GM20431 (cell line): ENCODE data around the gene SMIM10L1.

Experiments used
- in situ Hi-C: fragments of 300-500 bp; cut with MseI, MboI; formaldehyde crosslinking; loops from one replicate; pipeline ENCODE4 v1.15.0; 2020; ENCODE audit warnings: low sequenced_read_pairs; ENCODE audit not compliant: unreplicated experiment

SMIM10L1 gene

DNA sequence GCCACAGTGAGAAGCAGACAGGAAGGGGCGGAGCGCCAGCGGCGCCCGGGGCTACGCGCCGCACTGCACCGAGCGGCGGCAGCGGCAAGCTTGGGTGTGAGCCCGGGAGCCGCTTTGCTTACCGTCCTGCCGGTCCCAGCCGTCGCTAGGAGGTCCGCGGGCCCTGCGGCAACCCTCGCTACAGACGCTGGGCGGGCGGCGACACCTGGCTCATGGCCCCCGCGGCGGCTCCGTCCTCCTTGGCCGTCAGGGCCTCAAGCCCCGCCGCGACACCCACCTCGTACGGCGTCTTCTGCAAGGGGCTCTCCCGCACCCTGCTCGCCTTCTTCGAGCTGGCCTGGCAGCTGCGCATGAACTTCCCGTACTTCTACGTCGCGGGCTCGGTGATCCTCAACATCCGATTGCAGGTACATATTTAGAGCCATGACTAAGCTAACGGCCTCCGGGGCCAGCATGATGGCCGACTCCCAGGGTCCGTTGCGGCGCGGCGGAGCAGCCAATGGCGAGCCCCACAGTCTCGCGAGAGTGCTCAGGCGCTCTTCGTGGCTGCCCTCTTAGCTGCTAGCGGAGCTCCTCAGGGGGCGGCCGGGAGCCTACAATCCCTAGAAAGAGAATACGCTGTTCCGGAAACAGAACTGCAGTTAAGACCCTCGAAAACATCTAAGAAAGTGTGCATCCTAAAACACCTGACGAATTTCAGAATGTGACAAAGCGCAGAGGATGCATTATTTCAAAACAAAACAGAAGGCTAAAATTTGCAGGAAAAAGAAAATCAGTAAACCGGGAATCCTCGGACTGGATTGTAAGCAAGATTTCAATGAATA is at the start of gene SMIM10L1:
TSS of gene SMIM10L1 (plus strand) at position 50 of the 824 bp plus-strand sequence. CDS start at position 213, 163 bp downstream.
- in situ Hi-C loops = no loop called here

DNA sequence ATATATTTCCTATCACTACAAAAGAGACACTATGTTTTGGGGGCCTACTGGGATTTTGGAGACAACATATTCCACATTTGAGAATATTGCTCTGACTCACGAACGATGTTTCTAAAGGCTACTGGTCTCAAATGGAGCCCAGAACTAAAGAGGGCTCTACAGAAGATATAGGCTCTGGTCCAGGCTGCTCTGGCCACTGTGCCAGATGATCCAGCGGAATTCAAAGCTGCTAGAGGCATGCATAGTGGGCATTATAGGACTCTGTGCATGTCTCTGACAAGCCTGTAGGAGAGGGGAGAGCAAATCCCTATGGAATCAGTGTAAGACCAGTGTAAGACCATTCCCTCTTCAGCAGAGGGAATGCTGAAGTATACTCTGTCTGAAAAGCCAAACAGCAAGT is 40.6 kb upstream of the SMIM10L1 start:
- in situ Hi-C loops = no loop called here

DNA sequence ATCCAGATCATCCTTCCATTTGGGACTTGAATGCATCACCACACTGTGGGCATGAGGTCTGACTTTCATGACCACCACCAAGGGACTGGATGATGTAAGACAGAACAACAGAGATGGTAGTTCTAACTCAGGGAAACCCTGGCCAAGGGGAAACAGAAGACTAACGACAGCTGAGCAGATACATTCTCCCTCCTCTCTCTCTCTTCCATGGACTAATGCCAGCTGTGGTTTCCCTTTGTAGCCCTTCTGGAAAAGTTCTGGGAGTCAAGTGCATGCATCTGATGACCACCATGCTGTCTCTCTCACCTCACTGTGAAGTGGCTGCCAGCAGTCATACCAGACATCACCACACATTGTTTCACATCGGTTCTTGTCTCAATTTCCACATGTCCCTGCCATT is 40.0 kb upstream of the SMIM10L1 start:
- in situ Hi-C loops = no loop called here

DNA sequence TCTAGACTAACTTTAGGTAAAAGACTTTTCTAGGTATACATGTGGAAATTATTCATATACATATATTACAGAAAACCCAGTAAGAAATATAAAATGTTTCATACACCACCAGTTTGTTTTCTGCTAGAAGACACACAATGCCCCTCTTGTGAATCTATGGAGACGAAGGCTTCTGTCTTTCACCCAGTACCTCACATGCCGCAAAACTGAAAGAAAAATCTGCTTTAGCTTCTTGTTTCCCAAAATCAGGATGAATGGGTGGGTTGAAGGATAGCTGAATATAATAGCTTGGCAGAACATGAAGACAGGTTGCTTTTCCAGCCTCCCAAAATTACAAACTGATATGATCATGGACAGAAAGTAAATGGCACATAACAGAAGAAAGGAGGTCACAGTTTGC is 37.8 kb upstream of the SMIM10L1 start:
- in situ Hi-C loops = no loop called here

DNA sequence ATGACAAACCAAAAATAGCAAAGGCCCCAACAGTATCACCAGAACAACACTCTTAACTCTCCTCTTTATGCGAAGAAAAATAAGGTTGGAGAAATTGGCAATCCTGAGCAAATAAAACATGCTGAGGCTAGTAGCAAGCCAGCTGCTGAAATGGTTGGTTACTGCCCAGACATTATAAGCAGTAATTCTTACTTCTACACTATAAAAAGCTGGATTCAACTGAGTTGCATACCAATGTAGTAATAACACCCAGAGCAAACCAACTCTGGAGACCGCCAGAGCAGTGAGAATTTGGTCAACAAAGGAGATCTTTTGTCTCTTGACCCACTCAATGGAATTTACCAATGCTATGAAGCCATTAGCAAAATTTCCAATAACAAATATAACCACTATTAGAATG is 37.2 kb upstream of the SMIM10L1 start:
- in situ Hi-C loops = no loop called here

DNA sequence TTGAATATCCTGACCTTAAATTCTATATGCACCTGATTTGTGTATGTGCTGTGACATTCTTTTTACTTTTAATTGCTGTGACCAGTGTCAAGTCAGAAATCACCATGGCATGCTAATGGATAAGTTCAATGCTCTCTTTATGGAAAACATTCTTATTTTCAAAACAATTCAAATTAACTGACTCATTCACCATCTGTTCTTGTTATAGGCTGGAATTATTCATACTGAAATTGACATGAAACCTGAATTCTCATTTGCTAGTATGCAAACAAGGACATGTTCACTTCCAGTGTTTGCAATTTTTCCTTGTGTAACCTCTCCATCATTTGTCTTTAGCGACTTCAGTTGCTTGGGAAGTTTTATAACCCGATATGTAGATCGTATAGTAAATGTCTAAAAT is 36.7 kb upstream of the SMIM10L1 start, which contains the start of gene TAS2R30:
TSS of gene TAS2R30 (minus strand) at position 340 of the 400 bp plus-strand sequence. CDS start 400 bp downstream, outside the sequence.
- in situ Hi-C loops = no loop called here

DNA sequence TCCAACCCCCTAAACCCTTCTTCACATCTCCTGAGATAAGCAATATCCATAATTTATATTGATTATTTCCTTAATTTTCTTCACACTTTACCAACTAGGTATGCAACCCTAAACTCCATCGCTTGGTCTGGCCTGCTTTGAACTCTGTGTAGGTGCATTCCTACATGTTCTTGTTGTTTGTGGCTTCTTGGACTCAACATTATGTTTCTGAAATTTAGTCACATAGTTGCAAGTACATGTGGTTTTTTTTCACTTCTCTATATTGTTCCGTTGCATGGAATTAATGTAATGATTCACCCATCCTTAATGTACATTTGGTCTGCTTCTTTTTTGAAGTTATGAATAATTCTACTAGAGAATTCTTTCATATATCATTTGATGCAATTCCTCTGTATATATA is 34.9 kb upstream of the SMIM10L1 start:
- in situ Hi-C loops = no loop called here

DNA sequence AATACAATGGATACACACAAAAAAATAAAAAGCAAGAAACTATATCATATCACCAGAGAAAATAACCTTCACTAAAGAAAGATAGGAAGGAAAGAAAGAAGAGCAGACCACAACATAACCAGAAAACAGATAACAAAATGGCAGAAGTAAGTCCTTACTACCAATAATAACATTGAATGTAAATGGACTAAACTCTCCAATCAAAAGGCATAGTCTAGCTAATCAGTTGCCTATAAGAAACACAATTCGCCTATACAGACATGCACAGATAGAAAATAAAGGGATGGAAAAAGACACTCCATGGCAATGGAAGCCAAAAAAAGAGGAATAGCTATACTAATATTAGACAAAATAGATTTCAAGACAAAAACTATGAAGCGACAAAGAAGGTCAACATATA is 27.6 kb upstream of the SMIM10L1 start:
- in situ Hi-C loops = no loop called here

DNA sequence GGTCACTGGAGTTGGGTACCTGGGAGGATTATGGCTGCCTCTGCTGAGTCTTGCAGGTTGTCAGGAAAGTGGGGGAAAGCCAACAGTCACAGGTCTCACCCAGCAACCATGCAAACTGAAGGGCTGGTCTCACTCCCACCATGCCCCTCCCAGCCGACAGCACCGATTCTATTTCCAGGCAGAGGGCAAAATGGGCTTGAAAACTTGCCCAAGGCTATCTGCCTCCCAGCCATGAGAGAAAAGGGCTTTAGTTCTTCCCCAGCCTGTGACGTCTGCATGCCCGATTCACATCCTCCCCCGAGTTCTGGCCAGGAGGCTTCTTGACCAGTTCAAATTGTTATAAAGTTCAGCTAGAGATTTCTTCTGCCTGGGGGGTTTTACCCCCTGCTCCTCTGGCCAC is 26.7 kb upstream of the SMIM10L1 start:
- in situ Hi-C loops = no loop called here

DNA sequence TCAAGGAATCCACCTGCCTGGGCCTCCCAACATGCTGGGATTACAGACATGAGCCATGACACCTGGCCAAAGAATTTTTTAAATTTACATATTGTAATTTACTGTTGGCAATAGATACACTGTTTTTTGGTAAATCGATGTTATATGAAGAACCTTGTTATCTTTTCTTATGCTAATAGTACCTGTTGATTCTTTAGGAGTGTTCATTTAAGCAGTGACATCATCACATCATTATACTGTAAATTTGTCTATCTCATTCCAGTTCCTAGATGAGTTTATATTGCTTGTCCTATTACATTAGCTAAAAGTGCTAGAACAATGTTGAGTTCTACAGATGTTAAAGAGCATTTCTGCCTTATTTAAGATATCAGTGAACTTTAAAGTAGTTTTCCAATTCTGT is 23.6 kb upstream of the SMIM10L1 start:
- in situ Hi-C loops = no loop called here

DNA sequence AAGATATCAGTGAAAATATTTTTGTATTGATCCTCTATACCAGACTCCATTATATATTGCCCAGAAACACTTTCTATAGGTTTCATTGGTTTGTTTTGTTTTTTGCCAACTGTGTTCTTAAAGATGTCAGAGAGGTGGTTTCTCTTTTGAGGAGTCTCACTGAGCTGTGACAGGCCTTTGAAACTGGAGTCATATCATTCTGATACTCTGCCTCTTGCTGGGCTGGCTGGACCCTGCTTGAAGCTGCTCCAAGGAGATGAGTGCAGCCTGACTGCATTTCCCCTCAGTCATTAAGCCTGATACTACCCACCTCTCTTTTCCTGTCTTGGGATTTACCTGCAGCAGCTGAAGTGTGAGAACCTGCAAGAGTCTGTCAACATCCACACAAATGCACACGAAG is 20.2 kb upstream of the SMIM10L1 start:
- in situ Hi-C loops = no loop called here

DNA sequence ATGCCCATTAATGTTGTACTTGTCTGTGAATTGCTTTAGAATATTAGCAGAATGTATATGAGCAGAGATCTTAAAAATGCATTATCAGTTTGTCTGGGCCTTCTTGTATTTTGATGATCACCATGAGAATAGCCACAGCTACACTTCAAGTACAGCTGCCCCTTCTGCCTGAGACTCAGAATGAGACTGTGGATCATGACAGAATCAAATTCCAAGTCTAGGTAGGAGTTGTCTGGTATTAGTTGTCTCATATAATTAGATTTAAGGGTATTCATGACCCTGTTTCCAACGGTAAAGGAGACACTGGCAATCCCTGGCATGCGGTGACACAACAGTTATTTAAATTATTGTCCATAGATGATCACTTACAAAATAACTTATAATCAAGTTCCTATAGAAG is 18.3 kb upstream of the SMIM10L1 start:
- in situ Hi-C loops = no loop called here

DNA sequence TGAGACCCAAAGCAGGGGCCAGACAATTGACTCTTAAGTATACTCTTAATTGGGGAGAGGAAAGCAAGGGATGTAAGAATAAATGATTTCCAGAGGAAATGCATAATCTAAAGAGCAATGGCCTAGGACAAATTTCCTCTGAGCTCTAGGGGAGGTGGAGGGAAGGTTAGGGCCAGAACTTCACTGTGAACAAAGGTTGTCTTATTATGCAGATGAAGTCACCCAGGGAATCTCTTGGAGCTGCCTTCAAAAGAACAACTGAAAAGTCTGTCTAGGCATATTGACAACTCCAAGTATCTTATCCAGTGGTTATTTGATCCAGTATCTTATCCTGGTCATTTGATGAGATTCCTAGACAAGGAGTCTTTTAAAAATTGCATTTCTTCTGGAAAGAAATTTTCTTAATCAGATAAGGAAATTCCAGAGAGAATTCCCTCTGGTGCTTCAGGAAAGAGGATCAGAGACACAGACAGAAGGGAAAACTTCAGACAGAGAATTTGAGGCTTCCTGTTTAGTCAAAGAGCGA is 16.5 kb upstream of the SMIM10L1 start:
- in situ Hi-C loops = no loop called here

DNA sequence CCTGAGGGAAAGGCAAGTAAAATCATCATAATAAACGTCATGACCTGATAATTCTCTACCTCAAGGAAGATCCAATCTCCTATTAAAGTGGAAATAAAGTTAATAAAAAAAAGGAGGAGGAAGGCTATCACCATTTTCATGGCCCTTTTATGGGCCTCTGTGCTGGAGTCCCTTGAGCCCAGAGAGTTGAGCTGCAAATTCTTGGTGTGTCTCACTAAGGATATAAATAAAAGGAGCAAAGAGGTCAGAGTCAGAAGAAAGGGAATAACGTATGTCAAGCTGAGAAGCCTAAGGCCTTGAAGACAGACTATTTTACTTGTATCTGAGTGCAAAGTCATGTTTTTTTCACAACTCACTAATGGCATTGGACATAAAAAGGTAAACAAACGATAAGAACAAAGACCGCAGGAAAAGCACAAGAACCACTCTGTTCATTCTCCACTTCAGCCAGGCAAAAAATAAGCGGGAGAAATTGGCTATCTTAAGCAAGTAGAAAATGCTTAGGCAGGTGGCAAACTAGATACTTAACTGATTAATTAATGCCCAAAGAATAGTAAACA is 12.0 kb upstream of the SMIM10L1 start:
- in situ Hi-C loops = no loop called here

DNA sequence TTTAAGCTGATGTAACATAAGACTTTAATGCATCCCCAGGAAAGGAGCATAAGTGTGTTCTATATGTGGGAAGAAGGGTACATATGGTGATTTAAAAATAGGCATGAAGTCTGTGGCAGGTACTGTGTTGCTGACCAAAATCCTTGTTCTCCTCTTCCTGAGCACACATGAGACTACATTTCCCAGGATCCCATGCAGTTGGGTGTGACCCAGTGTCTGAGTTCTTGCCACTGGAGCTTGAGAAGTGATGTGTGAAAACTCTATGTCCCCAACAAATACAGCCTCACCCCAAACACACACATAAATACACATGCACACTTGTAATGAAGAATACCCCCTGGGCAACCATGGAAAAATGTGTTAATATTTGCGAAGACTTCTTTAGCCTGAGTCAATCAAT is 8.5 kb upstream of the SMIM10L1 start:
- in situ Hi-C loops = no loop called here

DNA sequence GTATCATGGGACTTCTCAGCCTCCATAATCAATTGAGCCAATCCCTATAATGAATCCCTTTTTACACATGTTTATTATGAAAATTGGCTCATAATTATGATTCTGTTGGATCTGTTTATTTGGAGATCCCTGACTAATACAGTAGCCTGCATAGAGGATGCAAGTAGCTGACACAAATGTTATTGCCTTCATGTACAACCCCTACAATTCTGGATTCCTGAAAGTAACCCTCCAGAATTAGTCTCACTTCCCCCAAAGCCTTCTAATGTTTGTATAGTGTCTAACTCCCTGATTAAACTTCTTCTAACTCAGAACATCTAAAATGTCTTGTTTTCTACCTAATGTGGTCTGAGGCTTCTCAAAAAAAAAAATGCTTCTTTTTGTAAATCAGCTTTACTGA is 6.6 kb upstream of the SMIM10L1 start:
- in situ Hi-C loops = no loop called here

DNA sequence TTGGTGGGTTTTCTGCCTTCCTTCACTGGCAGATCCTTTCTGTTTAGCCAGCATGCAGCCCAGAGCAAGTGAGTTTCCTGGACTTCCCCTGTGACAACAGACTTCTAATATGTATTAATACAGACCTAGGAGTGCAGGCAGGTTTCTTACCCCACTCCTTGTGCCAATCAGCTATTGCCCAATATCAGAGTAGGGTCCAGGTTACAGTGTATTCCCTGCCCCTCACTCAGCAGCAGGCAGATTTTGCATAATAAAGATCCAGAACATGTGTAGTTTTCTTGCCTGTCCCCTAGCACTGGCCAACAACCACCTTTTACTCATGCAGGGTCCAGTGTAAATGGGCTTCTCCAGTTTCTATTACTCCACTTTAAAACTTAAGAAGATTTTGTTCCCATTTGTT is 4.7 kb upstream of the SMIM10L1 start:
- in situ Hi-C loops = no loop called here

DNA sequence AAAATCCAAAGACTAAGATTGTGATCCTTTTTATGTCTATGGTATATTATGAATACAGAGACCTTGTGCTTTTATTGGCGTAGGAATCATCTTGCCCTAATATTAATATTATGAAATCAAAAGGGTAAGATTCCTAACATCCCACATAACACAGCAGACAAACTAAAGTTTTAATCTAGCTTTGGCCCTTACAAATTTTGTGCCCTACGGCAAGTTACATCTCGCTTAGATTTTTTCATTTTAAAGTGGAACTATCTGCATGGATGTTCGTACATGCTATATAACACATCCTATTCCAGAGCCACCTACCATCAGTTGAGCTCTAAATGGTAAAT is 217 bp upstream of the SMIM10L1 start:
- in situ Hi-C loops = no loop called here

DNA sequence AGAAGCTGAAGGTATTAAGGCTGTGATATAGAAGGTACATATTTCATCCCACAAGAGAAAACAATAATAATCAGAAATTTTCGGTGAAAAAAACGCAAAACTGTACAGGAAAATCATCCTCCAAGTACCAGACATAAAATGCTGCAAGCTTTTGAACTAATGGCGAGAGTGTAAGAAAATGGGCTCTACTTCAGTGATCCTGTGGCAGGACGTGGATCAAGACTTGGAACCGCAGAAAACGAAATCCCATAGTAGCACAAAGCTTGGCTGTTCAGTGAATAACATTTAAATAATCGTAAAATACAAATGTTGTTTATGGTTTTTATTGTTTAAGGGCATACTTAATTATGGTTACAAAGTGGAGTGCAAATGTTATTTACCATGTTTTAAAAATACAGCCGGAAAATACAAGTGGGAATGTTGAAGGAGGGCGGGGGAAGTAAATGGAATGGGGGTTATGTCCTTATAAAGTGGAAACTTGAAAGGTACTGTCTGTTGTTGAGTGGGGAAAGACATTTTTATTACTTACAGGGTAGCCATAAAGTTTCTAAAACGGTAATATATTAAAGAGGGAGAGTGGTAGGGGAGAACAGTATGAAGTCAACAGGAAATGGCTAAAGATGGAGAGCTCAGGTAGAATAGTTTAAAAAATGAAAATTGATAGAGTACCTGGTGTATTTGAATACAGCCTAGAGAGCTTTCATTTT is 1.1 kb downstream of the SMIM10L1 start:
- in situ Hi-C loops = no loop called here

DNA sequence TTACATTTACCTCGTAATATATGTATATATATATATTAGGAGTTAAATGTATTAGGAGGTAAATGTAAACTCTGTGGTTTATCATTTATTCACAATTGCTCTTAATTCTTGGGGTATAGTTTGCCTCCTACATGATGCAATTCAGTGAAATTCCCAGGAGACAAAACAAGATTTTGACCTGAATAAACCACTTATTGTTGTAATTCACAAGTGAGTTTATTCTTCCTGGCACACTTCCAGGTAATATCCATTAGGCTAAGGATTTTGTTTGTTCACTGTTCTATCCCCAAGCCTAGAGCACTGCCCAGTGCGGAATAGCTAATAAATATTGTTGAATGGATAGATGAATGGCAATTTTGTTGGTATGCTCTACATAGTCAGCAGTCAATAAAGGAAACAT is 3.0 kb downstream of the SMIM10L1 start:
- in situ Hi-C loops = no loop called here

DNA sequence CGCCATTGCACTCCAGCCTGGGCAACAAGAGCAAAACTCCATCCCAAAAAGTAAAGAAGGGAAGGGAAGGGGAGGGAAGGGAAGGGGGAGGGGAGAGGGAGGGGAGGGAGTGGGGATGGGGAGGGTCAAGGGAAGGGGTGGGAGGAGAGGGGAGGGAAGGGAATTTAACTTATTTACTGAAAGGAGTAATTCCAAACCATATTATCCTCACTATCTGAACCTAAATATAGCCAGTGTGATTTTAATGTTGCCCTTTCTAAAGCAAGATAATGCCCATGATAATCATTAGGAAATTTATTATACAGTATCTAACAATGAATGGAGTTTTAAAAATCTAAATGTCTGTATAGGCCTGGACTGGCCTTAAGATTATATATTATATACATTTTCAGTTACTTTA is 7.3 kb downstream of the SMIM10L1 start:
- in situ Hi-C loops = no loop called here
